ENCODE results near the gene CFAP90. TPM values are rescaled to one million over a fixed set of nuclear protein-coding genes. Genes with fewer than 3 reads are reported as not detected.

The CFAP90 gene
- polyA plus RNA-seq, 1 donor from 2014 or later: 0.45 TPM

DNA sequence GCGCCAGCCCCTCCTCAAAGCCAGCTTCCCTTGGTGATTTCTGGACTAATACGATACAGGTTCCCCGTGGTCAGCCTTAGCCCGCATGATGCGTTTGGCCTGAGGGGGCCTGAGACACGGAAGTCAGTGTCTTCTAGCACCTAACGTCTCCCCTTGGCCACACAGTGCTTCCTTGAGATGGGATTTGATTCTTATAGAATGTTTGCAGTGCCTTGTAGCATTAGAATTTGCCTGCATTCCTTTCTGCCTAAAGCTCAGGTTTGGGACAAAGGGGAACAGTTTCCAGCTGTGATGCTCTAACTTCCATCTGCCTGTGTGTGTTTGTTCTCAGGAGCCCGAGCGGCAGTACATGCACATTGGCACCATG, 34.4 kb downstream of the CFAP90 start:
- H3K9me2 ChIP-seq (ENCODE audit: insufficient read depth, low read length): no peaks in the 10 kb centered on the region
- no peak overlapping the region for H3K4me3 ChIP-seq (ENCODE audit: low read length)
- no peak for TF ChIP-seq SMC3 (conservative IDR thresholded peaks at IDR 0.05; ENCODE audit: poor library complexity)
- no peak for TF ChIP-seq RAD21 (conservative IDR thresholded peaks at IDR 0.05)
- no peak for TF ChIP-seq EP300 (conservative IDR thresholded peaks at IDR 0.05; ENCODE audit: poor library complexity, severe bottlenecking)
- TF ChIP-seq CTCF (IDR thresholded peaks at IDR 0.05; ENCODE audit: poor library complexity, severe bottlenecking): no peak
- TF ChIP-seq, protein P1, sequence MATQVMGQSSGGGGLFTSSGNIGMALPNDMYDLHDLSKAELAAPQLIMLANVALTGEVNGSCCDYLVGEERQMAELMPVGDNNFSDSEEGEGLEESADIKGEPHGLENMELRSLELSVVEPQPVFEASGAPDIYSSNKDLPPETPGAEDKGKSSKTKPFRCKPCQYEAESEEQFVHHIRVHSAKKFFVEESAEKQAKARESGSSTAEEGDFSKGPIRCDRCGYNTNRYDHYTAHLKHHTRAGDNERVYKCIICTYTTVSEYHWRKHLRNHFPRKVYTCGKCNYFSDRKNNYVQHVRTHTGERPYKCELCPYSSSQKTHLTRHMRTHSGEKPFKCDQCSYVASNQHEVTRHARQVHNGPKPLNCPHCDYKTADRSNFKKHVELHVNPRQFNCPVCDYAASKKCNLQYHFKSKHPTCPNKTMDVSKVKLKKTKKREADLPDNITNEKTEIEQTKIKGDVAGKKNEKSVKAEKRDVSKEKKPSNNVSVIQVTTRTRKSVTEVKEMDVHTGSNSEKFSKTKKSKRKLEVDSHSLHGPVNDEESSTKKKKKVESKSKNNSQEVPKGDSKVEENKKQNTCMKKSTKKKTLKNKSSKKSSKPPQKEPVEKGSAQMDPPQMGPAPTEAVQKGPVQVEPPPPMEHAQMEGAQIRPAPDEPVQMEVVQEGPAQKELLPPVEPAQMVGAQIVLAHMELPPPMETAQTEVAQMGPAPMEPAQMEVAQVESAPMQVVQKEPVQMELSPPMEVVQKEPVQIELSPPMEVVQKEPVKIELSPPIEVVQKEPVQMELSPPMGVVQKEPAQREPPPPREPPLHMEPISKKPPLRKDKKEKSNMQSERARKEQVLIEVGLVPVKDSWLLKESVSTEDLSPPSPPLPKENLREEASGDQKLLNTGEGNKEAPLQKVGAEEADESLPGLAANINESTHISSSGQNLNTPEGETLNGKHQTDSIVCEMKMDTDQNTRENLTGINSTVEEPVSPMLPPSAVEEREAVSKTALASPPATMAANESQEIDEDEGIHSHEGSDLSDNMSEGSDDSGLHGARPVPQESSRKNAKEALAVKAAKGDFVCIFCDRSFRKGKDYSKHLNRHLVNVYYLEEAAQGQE (IDR thresholded peaks at IDR 0.05; ENCODE audit: borderline replicate concordance): no peak
- no peak for TF ChIP-seq TAF1 (IDR thresholded peaks at IDR 0.05; ENCODE audit: low read depth)
- no peak for TF ChIP-seq MXI1 (conservative IDR thresholded peaks at IDR 0.05; ENCODE audit: poor library complexity, severe bottlenecking)
- TF ChIP-seq EZH2 (IDR thresholded peaks at IDR 0.05; ENCODE audit: borderline replicate concordance, insufficient read depth, low read length, poor library complexity, severe bottlenecking): no peak
- TF ChIP-seq POLR2AphosphoS5 (IDR thresholded peaks at IDR 0.05): no peak
- no peak overlapping the region for H3K9ac ChIP-seq (ENCODE audit: low read length)
- no peaks in the 10 kb centered on the region for H3K79me2 ChIP-seq (replicated peaks; ENCODE audit: insufficient read depth, low read length)
- no peaks in the 10 kb centered on the region for H3K27me3 ChIP-seq (ENCODE audit: insufficient read depth, low read depth, low read length)
- H4K20me1 ChIP-seq (ENCODE audit: insufficient read depth): no peaks in the 10 kb centered on the region
- no peak overlapping the region for H3K27ac ChIP-seq (ENCODE audit: low read length)
- H3K9me3 ChIP-seq (ENCODE audit: low read length): no peaks in the 10 kb centered on the region
- no peak overlapping the region for H2AFZ ChIP-seq (ENCODE audit: low read depth, low read length)
- no peaks in the 10 kb centered on the region for H3K36me3 ChIP-seq (ENCODE audit: insufficient read depth, low read length)
- no peaks in the 10 kb centered on the region for H3F3A ChIP-seq (ENCODE audit: insufficient read depth, low read length, poor library complexity, severe bottlenecking)
- no peak overlapping the region for H3K4me2 ChIP-seq (ENCODE audit: low read length)

- Histone ChIP-seq H4K20me1 (ENCODE audit: insufficient read depth) (no peaks in the 10 kb centered on the region), H3K9ac (ENCODE audit: low read length) (no peak overlapping the region), H3K27me3 (ENCODE audit: insufficient read depth, low read depth, low read length) (no peaks in the 10 kb centered on the region), H3K4me3 (ENCODE audit: low read length) (no peak overlapping the region), H3K79me2 (replicated peaks; ENCODE audit: insufficient read depth, low read length) (no peaks in the 10 kb centered on the region), H3K27ac (ENCODE audit: low read length) (no peak overlapping the region), H2AFZ (ENCODE audit: low read depth, low read length) (no peak overlapping the region), H3K4me2 (ENCODE audit: low read length) (no peak overlapping the region), H3K9me3 (ENCODE audit: low read length) (no peaks in the 10 kb centered on the region), H3F3A (ENCODE audit: insufficient read depth, low read length, poor library complexity, severe bottlenecking) (no peaks in the 10 kb centered on the region), H3K36me3 (ENCODE audit: insufficient read depth, low read length) (no peaks in the 10 kb centered on the region), H3K9me2 (ENCODE audit: insufficient read depth, low read length) (no peaks in the 10 kb centered on the region)
- TF ChIP-seq CTCF (IDR thresholded peaks at IDR 0.05; ENCODE audit: poor library complexity, severe bottlenecking) (peak; percentile 47), EZH2 (IDR thresholded peaks at IDR 0.05; ENCODE audit: borderline replicate concordance, insufficient read depth, low read length, poor library complexity, severe bottlenecking) (no peak), RAD21 (conservative IDR thresholded peaks at IDR 0.05) (peak; percentile 41)
Observed at GRCh38 chr5:7815892-7816534, 34.9 kb downstream of the CFAP90 start.

Measured in neural cell (in vitro differentiated cells).